Mucosa of rectum (tissue), 2 donors: ENCODE results near the gene ID3.
"Not testable (repeated sequence)": the region's sequence is repeated elsewhere in the genome, so short reads cannot be mapped to it uniquely, and the experiment has no call there.

Experiments used
- H3K27ac ChIP-seq, 2 donors: one replicate each; pipeline ENCODE4 v1.7.0; 2013; ENCODE audit warnings: inconsistent platforms in 2 of 2, low read depth in 2 of 2, low read length in 2 of 2
- H3K27me3 ChIP-seq, 2 donors: one replicate each; pipeline ENCODE4 v1.7.0; 2013; ENCODE audit warnings: low read length in 2 of 2; ENCODE audit not compliant: control insufficient read depth in 2 of 2, insufficient read depth in 2 of 2
- H3K36me3 ChIP-seq, 2 donors: one replicate each; pipeline ENCODE4 v1.7.0; 2013; ENCODE audit warnings: low read length in 2 of 2; ENCODE audit not compliant: control insufficient read depth in 2 of 2, insufficient read depth in 2 of 2
- H3K4me1 ChIP-seq, 2 donors: one replicate each; pipeline ENCODE4 v1.7.0; 2013; ENCODE audit warnings: low read length in 2 of 2, mild to moderate bottlenecking in 1 of 2; ENCODE audit not compliant: control insufficient read depth in 2 of 2, insufficient read depth in 2 of 2
- H3K4me3 ChIP-seq, 2 donors: one replicate each; pipeline ENCODE4 v1.7.0; 2013; ENCODE audit warnings: low read length in 2 of 2
- H3K9ac ChIP-seq, 2 donors: one replicate each; pipeline ENCODE4 v1.7.0; 2013; ENCODE audit warnings: low read length in 2 of 2, low read depth in 1 of 2, mild to moderate bottlenecking in 1 of 2
- H3K9me3 ChIP-seq, 2 donors: one replicate each; pipeline ENCODE4 v1.7.0; 2013; ENCODE audit warnings: low read length in 2 of 2; ENCODE audit not compliant: control insufficient read depth in 2 of 2
- donor health status: healthy.
- donor health status: Normal muscosa, but diverticular disease.

ID3 gene

DNA sequence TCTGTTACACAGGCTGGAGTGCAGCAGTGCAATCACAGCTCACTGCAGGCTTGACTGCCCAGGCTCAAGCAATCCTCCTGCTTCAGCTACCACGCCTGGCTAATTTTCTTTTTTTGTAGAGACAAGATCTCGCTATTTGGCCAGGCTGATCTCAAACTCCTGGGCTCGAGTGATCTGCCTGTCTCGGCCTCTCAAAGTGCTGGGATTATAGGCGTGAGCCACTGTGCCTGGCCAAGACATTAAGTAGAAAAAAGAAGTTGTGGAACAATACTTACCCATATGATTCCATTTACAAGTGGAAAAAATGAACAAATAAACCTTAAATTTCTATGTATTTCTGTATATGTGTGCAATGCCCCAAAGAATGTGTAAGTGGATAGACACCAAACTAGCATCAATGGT is 30.3 kb upstream of the ID3 start:
- no peaks in the 10 kb centered on the region for H3K9me3 ChIP-seq
- no peak overlapping the region for H3K27ac ChIP-seq

GRCh38 chr1:23588749-23589548 is 29.6 kb upstream of the ID3 start:
- no peaks in the 10 kb centered on the region for H3K9me3 ChIP-seq
- H3K4me1 ChIP-seq: peaks cover 0 to 9% of the 10 kb centered on the region in 2 donors
- H3K36me3 ChIP-seq: no peaks in the 10 kb centered on the region
- no peaks in the 10 kb centered on the region for H3K27me3 ChIP-seq
- no peak overlapping the region for H3K9ac ChIP-seq
- no peak overlapping the region for H3K27ac ChIP-seq
- H3K4me3 ChIP-seq: no peak overlapping the region

More for the DNA sequence above, 30.3 kb upstream of the ID3 start:
- Histone ChIP-seq H3K27me3 (no peaks in the 10 kb centered on the region), H3K4me3 (no peak overlapping the region), H3K4me1 (peaks cover 0 to 9% of the 10 kb centered on the region in 2 donors), H3K36me3 (no peaks in the 10 kb centered on the region), H3K9ac (no peak overlapping the region)

- H3K27me3 ChIP-seq: no peaks in the 10 kb centered on the region
- no peaks in the 10 kb centered on the region for H3K36me3 ChIP-seq
- no peak overlapping the region for H3K4me3 ChIP-seq
- no peak overlapping the region for H3K9ac ChIP-seq
- H3K4me1 ChIP-seq: no peaks in the 10 kb centered on the region
- H3K9me3 ChIP-seq: no peaks in the 10 kb centered on the region
- no peak overlapping the region for H3K27ac ChIP-seq
Measured at GRCh38 chr1:23585321-23586022, 26.2 kb upstream of the ID3 start.

DNA sequence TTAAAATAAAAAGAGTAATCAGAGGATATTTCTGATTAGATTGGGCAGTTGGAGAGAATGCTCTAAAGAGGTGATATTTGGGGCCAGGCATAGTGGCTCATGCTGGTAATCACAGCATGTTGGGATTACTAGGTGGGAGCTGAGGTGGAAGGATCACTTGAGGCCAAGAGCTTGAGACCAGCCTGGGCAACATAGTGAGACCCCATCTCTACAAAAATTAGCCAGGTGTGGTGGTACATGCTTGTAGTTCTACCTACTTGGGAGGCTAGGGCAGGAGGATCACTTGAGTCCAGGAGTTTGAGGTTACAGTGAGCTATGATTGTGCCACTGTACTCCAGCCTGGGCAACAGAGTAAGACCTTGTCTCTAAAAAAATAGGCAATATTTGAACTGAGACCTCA is 24.4 kb upstream of the ID3 start:
- not testable (repeated sequence) for H3K36me3 ChIP-seq, H3K4me1 ChIP-seq, H3K27me3 ChIP-seq, H3K9me3 ChIP-seq, H3K27ac ChIP-seq, H3K9ac ChIP-seq, H3K4me3 ChIP-seq

- Histone ChIP-seq H3K4me3 (no peak overlapping the region), H3K4me1 (peaks cover 0 to 4% of the 10 kb centered on the region in 2 donors), H3K27me3 (no peaks in the 10 kb centered on the region), H3K36me3 (no peaks in the 10 kb centered on the region), H3K27ac (no peak overlapping the region), H3K9me3 (no peaks in the 10 kb centered on the region), H3K9ac (no peak overlapping the region)
Measured at GRCh38 chr1:23582820-23583219, 23.5 kb upstream of the ID3 start.

DNA sequence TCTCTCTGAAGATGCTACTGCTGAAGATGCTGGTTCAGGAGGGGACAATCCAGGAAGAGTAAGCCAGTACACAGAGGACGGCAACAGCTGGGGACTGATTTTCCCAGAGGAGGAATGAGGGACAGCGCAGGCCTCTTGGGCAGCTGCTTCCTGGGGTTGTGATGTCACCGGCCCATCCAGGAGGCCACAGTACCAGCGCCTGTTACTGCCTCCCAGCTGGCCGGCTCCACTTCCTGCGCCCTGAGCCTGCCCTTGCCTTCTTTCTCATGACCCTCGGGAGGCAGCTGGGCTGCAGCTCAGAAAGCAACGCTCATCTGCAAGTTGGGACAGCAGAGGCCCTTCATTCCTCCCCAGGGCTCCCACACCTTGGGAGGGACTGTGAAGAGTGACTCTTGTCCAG is 21.9 kb upstream of the ID3 start:
- H3K4me3 ChIP-seq: no peak overlapping the region
- H3K36me3 ChIP-seq: no peaks in the 10 kb centered on the region
- no peaks in the 10 kb centered on the region for H3K9me3 ChIP-seq
- H3K27ac ChIP-seq: peak overlapping the region; percentile 48 to 52
- no peaks in the 10 kb centered on the region for H3K27me3 ChIP-seq
- H3K4me1 ChIP-seq: peaks cover 7 to 13% of the 10 kb centered on the region in 2 donors
- no peak overlapping the region for H3K9ac ChIP-seq

DNA sequence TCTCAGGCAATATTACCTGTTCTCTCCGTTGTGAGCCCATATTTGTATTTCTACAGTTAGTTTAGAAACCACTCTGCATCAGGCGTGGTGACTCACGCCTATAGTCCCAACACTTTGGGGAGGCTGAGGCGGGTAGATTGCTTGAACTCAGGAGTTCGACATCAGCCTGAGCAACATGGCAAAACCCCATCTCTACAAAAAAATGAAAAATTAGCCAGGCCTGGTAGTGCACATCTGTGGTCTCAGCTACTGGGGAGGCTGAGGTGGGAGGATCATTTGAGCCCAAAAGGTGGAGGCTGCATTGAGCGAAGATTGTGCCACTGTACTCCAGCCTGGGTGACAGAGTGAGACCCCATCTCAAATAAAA is 19.7 kb upstream of the ID3 start:
- Histone ChIP-seq H3K4me1 (peaks cover 7 to 13% of the 10 kb centered on the region in 2 donors), H3K4me3 (no peak overlapping the region), H3K36me3 (no peaks in the 10 kb centered on the region), H3K9ac (no peak overlapping the region), H3K27ac (no peak overlapping the region), H3K27me3 (no peaks in the 10 kb centered on the region), H3K9me3 (no peaks in the 10 kb centered on the region)

- Histone ChIP-seq H3K36me3 (no peaks in the 10 kb centered on the region), H3K4me3 (no peak overlapping the region), H3K9me3 (no peaks in the 10 kb centered on the region), H3K9ac (no peak overlapping the region), H3K27ac (no peak overlapping the region), H3K4me1 (peaks cover 7 to 13% of the 10 kb centered on the region in 2 donors), H3K27me3 (no peaks in the 10 kb centered on the region)
Measured at GRCh38 chr1:23578311-23578996, 19.2 kb upstream of the ID3 start.

- Histone ChIP-seq H3K27me3 (no peaks in the 10 kb centered on the region), H3K36me3 (no peaks in the 10 kb centered on the region), H3K4me3 (peak overlapping the region in 1 of 2 donors; percentile 14), H3K9me3 (no peaks in the 10 kb centered on the region), H3K27ac (peak overlapping the region; percentile 64 to 66), H3K9ac (no peak overlapping the region), H3K4me1 (peaks cover 7 to 13% of the 10 kb centered on the region in 2 donors)
Measured at GRCh38 chr1:23577056-23578004, 18.0 kb upstream of the ID3 start.
